CD4-positive, alpha-beta T cell treated with Interleukin-10 for 1 hour (primary cell): ENCODE data around the gene FLYWCH1.
A peak's percentile ranks its signal among the peaks of the same experiment; 100 is the strongest.

ENCODE experiments used
- DNase-seq: peaks from one replicate; pipeline ENCODE4 v3.0.0-alpha.2; 2020

The FLYWCH1 gene

GRCh38 chr16:2954656-2955381 lies 43.1 kb downstream of the FLYWCH1 start:
- no peak for DNase-seq

DNA sequence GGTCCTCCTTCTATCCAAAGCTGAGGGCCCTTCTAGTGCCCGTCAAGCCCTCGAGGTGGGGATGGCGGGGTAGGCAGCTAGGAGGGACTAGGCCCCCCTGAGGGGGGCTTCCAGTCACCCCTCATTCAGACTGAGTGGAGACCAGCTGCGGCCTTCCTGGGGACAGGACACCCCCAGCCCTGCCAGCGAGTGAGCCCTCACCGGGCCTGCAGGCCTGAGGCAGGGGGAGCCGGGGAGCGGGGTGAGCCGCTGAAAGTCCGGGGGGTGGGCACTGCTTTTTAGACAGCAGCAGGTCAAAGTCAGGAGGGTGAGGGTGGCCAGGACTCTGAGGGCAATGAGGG lies 43.7 kb downstream of the FLYWCH1 start:
- DNase-seq = no peak

DNA sequence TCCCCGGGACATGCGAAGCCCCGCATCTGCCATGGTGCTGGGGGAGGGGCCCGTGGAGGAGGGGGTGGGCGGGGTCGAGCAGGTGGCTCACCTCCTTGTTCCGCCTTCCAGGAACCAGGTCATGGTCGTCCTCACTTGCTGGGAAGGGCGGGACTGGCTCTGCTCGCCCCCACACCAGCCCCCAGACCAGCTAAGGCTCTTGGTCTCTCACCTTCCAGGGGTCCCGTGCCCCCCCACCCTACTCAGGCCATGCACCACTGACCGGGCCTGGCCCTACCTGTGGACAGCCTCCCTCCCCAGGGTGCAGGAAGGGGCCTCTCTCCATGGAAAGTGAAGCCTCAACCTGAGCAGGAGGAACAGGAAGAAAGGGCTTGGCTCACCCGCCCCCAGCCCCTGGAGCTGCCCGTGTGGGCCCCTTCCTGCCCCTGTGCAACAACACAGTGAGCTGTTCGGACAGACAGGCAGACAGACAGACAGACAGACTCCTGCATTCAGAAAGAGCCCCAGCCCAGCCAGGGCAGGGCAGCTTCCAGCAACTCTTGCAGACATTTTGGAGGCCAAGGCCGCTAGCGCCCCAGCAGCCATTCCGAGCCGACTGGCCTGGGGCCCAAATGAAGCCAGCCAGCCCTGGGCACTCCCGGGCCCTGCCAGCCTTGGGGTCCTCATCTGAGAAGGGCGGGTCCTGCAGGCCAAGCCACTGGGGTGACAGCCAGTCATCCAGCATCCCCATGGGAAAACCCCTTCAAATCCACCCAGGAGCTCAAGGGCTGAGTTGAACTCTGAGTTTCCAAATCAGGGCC lies 44.2 kb downstream of the FLYWCH1 start:
- no peak for DNase-seq

GRCh38 chr16:2956579-2956956 lies 44.8 kb downstream of the FLYWCH1 start:
- no peak for DNase-seq

- no peak for DNase-seq
Measured at GRCh38 chr16:2959206-2959605, 47.5 kb downstream of the FLYWCH1 start.

DNA sequence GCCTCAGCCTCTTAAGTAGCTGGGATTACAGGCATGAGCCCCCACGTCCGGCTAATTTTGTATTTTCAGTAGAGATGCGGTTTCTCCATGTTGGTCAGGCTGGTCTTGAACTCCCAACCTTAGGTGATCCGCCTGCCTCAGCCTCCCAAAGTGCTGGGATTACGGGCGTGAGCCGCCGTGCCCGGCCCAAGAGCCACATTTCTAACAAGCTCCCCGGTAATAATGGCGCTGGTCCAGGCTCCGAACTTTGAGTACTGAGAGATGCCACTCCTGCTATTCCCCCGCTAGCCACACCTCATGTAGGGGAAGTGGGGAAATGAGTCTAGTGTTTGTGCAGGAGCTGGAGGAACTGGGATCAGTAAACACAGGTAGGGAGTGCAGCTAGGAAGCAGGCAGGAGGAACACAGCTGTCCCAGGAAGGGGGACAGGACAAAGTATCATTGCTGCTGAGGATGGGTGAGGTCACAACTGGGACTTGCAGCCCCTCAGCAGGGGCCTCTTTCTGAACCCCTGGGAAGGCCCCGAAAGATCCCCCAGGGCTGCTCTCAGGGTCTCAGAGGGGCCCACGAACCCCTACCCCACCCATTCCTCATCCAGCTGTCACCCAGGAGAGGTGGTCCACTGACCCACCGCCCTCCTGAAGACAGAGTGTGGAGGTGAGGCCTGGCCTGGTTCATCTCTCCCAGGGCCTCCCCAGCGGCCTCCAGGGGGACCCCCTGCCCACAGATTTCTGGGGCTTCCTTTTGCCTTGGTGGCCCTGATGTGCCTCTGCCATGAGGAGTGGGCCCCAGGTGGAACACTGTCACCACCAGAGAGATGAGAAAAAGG lies 48.7 kb downstream of the FLYWCH1 start:
- no peak for DNase-seq

DNA sequence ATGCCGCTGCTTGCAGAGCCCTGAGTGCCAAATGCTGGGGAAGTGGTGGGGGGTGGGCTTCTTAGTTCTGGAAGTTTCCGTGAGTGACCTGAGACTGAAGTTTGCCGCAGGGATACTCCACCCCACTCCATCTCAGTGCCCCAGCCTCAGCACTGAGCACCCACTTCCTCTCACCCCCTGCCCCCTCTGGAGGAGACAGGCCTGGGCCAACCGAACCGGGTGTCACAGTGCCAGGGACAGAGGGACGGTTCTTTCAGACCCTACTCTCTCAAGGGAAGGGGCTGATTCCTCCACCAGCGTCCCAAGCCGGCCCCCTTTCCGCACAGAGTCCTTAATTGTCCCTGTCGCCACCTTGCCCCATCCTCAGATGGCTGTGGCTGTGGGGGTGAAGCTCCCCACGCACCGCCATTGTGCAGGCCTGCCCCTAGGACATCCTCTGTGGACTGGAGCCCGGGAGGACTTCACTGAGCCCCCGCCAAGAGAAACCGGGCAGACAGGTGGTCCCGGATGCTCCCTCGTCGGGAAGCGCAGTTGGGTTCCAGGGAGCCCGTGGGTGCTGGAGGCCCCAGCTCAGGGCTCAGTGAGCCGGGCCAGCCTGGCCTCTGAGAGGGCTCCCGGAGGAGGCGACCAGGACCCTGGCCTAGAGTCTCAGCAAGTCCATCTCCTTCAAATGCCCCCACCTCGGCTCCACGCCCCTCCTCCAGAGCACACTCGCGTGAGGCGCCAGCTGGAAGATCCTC lies 50.8 kb downstream of the FLYWCH1 start:
- no peak for DNase-seq

- DNase-seq = peak; percentile 58
Measured at GRCh38 chr16:2963074-2963722, 51.5 kb downstream of the FLYWCH1 start.

GRCh38 chr16:2963723-2964474 lies 52.2 kb downstream of the FLYWCH1 start, which contains the start of gene KREMEN2:
Gene KREMEN2, plus strand, starts transcription at chr16:2964275. Its CDS starts 246 bp downstream, at chr16:2964521.
- DNase-seq = peak; percentile 31

DNA sequence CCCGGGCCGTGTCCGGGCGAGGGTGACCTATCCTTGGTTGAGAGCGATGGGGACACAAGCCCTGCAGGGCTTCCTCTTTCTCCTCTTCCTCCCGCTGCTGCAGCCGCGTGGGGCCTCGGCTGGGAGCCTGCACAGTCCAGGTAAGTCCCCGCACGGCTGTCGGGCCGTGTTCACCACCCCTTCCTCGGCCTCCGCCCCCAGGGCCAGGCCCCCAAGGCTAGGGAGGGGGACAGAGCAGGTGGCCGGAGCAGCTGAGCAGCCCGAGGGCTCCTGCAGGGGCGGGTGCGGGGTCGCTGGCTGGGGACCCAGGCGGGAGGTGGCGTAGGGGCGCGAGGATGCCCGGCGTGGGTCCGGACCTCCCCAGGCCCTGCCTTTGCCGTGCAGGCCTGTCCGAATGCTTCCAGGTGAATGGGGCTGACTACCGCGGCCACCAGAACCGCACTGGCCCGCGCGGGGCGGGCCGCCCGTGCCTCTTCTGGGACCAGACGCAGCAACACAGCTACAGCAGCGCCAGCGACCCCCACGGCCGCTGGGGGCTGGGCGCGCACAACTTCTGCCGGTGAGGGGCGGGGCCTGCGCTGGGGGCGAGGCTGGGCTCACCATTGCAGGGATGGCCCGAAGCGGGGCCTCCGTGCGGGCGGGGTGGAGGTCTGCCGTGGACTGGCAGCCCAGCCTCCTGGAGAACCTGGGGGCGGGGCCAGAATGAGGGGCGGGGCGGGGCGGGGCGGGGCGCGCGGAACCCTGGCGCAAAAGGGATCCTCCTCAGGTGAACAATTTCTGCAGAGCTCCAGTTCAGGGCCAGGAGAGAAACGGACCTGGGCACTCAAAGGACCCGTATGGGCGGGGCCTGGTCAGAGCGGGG lies 53.0 kb downstream of the FLYWCH1 start:
- DNase-seq = peak; percentile 72

GRCh38 chr16:2966043-2966807 lies 54.5 kb downstream of the FLYWCH1 start:
- DNase-seq = no peak

DNA sequence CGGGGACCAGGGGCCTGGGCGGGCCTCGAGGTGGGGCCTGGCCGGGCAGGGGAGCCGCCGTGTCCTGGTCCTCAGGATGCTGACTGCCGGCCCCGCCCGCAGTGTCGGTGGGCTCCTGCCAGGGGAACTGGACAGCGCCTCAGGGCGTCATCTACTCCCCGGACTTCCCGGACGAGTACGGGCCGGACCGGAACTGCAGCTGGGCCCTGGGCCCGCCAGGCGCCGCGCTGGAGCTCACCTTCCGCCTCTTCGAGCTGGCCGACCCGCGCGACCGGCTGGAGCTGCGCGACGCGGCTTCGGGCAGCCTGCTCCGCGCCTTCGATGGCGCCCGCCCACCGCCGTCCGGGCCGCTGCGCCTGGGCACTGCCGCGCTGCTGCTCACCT lies 55.1 kb downstream of the FLYWCH1 start:
- DNase-seq = peak; percentile 7

GRCh38 chr16:2967211-2967631 lies 55.5 kb downstream of the FLYWCH1 start:
- DNase-seq = no peak

- no peak for DNase-seq
Measured at GRCh38 chr16:2967721-2968161, 56.0 kb downstream of the FLYWCH1 start.

DNA sequence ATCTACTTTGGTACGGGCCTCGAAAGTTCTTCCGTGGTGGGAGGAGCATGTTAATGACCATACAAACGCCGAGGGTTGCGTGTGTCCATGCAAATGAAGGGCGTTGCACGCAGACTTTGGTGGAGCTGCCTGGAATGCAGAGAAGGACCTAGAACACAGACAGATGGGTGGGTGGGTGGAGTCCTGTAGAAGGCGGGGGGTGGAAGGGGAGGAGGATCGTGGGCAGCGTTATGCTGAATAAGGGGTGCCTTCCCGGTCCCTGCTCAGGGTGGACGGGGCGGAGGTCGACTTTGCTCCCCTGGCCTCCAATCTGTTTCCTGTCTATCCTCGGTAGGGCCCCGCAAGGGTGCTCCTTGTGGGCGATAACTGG lies 56.6 kb downstream of the FLYWCH1 start:
- DNase-seq = no peak

GRCh38 chr16:2968738-2969544 lies 57.2 kb downstream of the FLYWCH1 start, which contains the start of gene PAQR4:
Gene PAQR4, plus strand, starts transcription at chr16:2969348. Its CDS starts 327 bp downstream, at chr16:2969675.
- DNase-seq = peak; percentile 84

DNA sequence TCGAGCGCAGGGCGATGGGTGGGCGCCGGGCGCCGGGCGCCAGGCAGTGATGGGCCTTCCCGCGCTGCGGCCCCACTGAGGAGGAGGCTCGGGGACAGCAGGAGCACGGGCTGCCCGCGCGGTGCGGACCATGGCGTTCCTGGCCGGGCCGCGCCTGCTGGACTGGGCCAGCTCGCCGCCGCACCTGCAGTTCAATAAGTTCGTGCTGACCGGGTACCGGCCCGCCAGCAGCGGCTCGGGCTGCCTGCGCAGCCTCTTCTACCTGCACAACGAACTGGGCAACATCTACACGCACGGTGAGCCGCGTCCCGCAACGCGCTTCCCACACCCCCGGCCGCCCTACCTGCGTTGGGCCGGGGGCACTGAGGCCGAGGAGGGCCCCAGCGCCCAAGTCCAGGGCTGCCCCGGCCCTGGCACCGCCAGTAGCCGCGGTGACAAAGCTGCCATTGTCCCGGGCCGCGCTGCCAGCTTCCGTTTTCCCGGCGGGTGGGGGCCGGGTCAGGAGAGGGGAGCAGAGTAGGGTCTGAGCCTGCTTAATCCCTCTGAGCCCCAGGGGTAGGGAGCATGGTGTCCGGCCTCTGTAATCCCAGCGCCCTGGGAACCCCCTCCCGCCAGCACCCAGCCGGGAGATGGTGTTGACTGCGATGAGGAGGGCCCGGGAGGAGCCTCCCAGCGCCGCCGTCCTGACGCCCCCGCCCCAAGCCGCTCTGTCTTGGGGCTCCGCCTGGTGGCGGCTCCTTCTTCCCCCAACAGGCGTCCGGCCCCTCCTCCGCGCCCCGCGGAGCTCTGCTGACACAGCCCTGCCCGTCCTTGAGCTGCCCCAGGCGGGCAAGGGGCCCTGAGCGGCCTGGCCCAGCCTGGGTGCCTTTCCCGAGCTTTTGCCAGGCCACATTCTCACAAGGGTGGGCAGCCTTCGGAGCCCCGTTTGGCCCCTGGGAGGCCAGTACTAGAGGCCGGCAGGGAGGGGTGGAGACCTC lies 58.1 kb downstream of the FLYWCH1 start:
- peak; percentile 68 for DNase-seq
